PC-3 (cell line): ENCODE measurements around the gene METTL9. TPM values are rescaled to one million over a fixed set of nuclear protein-coding genes. Genes with fewer than 3 reads are reported as not detected.
"Not testable (repeated sequence)": the region's sequence is repeated elsewhere in the genome, so short reads cannot be mapped to it uniquely, and the experiment has no call there.

Experiments
- ATAC-seq: fragments of 200-7000 bp; cut with Tn5 transposase; 2 replicates; pipeline ENCODE4 v1.9.1; 2020; ENCODE audit warnings: mild to moderate bottlenecking, moderate library complexity
- BruUV-seq: library from RNA; stranded (reverse); fragments of 400-500 nt; replicated peaks from 2 replicates; lab custom pipeline; 2021; lab: Mats Ljungman, UMichigan
- CTCF ChIA-PET: fragments of 300-600 bp; sonication (Branson Sonifier 250); formaldehyde crosslinking; loops from one replicate; lab custom pipeline; 2022; ENCODE audit warnings: antibody characterized with exemption; lab: Charles Lee
- POLR2A ChIA-PET: fragments of 300-600 bp; sonication (Branson Sonifier 250); formaldehyde crosslinking; loops from one replicate; lab custom pipeline; 2022; ENCODE audit warnings: antibody characterized with exemption; ENCODE audit not compliant: unreplicated experiment; lab: Charles Lee
- DNase-seq: peaks from one replicate; pipeline ENCODE4 v3.0.0-alpha.2; 2015
- H2AFZ ChIP-seq: fragments of 300-600 bp; sonication (generic); 2 replicates; pipeline ENCODE4 v1.6.0; 2016; ENCODE audit warnings: antibody characterized with exemption, low read length
- H3F3A ChIP-seq: fragments of 300-600 bp; sonication (generic); one replicate; pipeline ENCODE4 v1.6.0; 2017; ENCODE audit warnings: antibody characterized with exemption, low read length, control low read depth, mild to moderate bottlenecking; ENCODE audit not compliant: unreplicated experiment
- H3K27ac ChIP-seq: fragments of 300-600 bp; sonication (generic); 2 replicates; pipeline ENCODE4 v1.5.1; 2016; ENCODE audit warnings: mild to moderate bottlenecking, low read length
- H3K27me3 ChIP-seq: fragments of 300-600 bp; sonication (generic); 2 replicates; pipeline ENCODE4 v1.6.1; 2016; ENCODE audit warnings: low read length, mixed read lengths
- H3K36me3 ChIP-seq: fragments of 300-600 bp; sonication (generic); 2 replicates; pipeline ENCODE4 v1.6.1; 2016; ENCODE audit warnings: low read depth, mixed run types, low read length, mixed read lengths
- H3K4me1 ChIP-seq: fragments of 300-600 bp; sonication (generic); 2 replicates; pipeline ENCODE4 v1.5.1; 2016; ENCODE audit warnings: low read length; ENCODE audit not compliant: insufficient read depth
- H3K4me2 ChIP-seq: fragments of 300-600 bp; sonication (generic); 2 replicates; pipeline ENCODE4 v1.6.0; 2016; ENCODE audit warnings: low read length
- H3K4me3 ChIP-seq: fragments of 300-600 bp; sonication (generic); 2 replicates; pipeline ENCODE4 v1.5.1; 2016; ENCODE audit warnings: mild to moderate bottlenecking, low read length, mixed read lengths
- H3K79me2 ChIP-seq: fragments of 300-600 bp; sonication (generic); 2 replicates; pipeline ENCODE4 v1.6.1; 2017; ENCODE audit warnings: low read length, mixed read lengths
- H3K9ac ChIP-seq: fragments of 300-600 bp; sonication (generic); 2 replicates; pipeline ENCODE4 v1.6.0; 2016; ENCODE audit warnings: mild to moderate bottlenecking, low read length
- H3K9me2 ChIP-seq: fragments of 300-600 bp; sonication (generic); replicated peaks from 2 replicates; pipeline ENCODE4 v1.6.1; 2016; ENCODE audit warnings: mixed run types, low read length, mixed read lengths
- H3K9me3 ChIP-seq: fragments of 300-600 bp; sonication (generic); 2 replicates; pipeline ENCODE4 v1.6.1; 2016; ENCODE audit warnings: low read length, mixed read lengths
- H4K20me1 ChIP-seq: fragments of 300-600 bp; sonication (generic); 2 replicates; pipeline ENCODE4 v1.6.1; 2016; ENCODE audit warnings: low read length, mixed read lengths
- CTCF ChIP-seq: fragments of 300-600 bp; sonication (generic); conservative IDR thresholded peaks from 2 replicates; pipeline ENCODE4 v1.5.1; 2017; ENCODE audit warnings: antibody characterized with exemption, low read depth, mild to moderate bottlenecking, low read length
- EZH2 ChIP-seq: fragments of 300-600 bp; sonication (generic); IDR thresholded peaks from one replicate; pipeline ENCODE4 v1.6.1; 2017; ENCODE audit warnings: antibody characterized with exemption, mild to moderate bottlenecking, low read length; ENCODE audit not compliant: unreplicated experiment
- EZH2phosphoT487 ChIP-seq: fragments of 300-600 bp; sonication (generic); IDR thresholded peaks from 2 replicates; pipeline ENCODE4 v1.6.1; 2018; ENCODE audit warnings: mild to moderate bottlenecking, antibody characterized with exemption, low read length, borderline replicate concordance
- intact Hi-C: fragments of 100-400 bp; cut with micrococcal nuclease; formaldehyde crosslinking; loops from 2 replicates; pipeline ENCODE4 v1.9.0; 2023
- total RNA-seq: library from RNA; depleted of rRNA; stranded (reverse); fragments of >200 nt; gene quantifications from 2 replicates; pipeline ENCODE4 v1.2.3, GENCODE V29; 2014

METTL9 gene
- total RNA-seq, 1 experiment from 2014 or later: 133 TPM

GRCh38 chr16:21647562-21648164, 48.3 kb downstream of the METTL9 start:
- CTCF ChIA-PET: no interaction called here

DNA sequence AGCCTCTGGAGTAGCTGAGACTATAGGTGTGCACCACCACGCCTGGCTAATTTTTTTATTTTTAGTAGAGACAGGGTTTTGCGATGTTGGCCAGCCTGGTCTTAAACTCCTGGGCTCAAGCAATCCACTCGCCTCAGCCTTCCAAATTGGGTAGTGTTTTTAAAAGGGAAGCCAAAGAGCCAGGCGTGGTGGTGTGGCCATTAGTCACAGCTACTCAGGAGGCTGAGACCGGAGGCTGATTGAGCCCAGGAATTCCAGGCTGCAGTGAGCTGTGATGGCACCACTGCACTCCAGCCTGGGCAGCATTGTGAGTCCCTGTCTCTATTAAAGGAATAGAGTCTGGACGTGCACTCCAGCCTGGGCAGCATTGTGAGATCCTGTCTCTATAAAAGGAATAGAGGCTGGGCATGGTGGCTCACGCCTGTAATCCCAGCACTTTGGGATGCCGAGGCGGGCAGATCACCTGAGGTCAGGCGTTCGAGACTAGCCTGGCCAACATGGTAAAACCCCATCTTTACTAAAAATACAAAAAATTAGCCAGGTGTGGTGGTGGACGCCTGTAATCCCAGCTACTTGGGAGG, 50.5 kb downstream of the METTL9 start:
- H3K27me3 ChIP-seq, H3K4me2 ChIP-seq, H3K27ac ChIP-seq, H3K4me1 ChIP-seq, H3F3A ChIP-seq, CTCF ChIA-PET, intact Hi-C loops, H4K20me1 ChIP-seq, H3K9me3 ChIP-seq, BruUV-seq, H3K9me2 ChIP-seq, POLR2A ChIA-PET, H3K4me3 ChIP-seq, ATAC-seq, H2AFZ ChIP-seq, H3K36me3 ChIP-seq, H3K79me2 ChIP-seq, H3K9ac ChIP-seq, DNase-seq: not testable (repeated sequence)

More at GRCh38 chr16:21647562-21648164, 48.3 kb downstream of the METTL9 start:
- no peaks in the 10 kb centered on the region for H3K9me2 ChIP-seq
- H3K27me3 ChIP-seq: no peaks in the 10 kb centered on the region
- TF ChIP-seq CTCF (no peak), EZH2 (no peak), EZH2phosphoT487 (no peak)
- H3K79me2 ChIP-seq: no peaks in the 10 kb centered on the region
- DNase-seq: no peak
- H3K9me3 ChIP-seq: no peaks in the 10 kb centered on the region
- H3K27ac ChIP-seq: no peak overlapping the region
- H3K36me3 ChIP-seq: peaks cover under 1% of the 10 kb centered on the region; the same call in 1 of the 2 replicates
- H3K4me1 ChIP-seq: no peaks in the 10 kb centered on the region
- ATAC-seq: no peak
- H3K4me3 ChIP-seq: no peak overlapping the region
- H2AFZ ChIP-seq: no peak overlapping the region
- H3K9ac ChIP-seq: no peak overlapping the region
- intact Hi-C loops: no loop called here
- H4K20me1 ChIP-seq: no peaks in the 10 kb centered on the region
- POLR2A ChIA-PET: interaction anchor here (0.8 kb wide), 1 partner anchor 53 kb away, joined by 8 read pairs; no protein-coding TSS in a partner anchor
- no peaks in the 10 kb centered on the region for H3F3A ChIP-seq
- BruUV-seq: no TSS peak
- no peak overlapping the region for H3K4me2 ChIP-seq

- no peak for TF ChIP-seq CTCF
- no peak for TF ChIP-seq EZH2
- TF ChIP-seq EZH2phosphoT487: no peak
- Histone ChIP-seq H3K9me3 (no peaks in the 10 kb centered on the region), H3K27me3 (no peaks in the 10 kb centered on the region), H3K4me2 (no peak overlapping the region), H3K9ac (no peak overlapping the region), H3K27ac (no peak overlapping the region), H2AFZ (no peak overlapping the region), H3F3A (no peaks in the 10 kb centered on the region), H3K4me3 (no peak overlapping the region), H3K4me1 (no peaks in the 10 kb centered on the region), H4K20me1 (no peaks in the 10 kb centered on the region), H3K36me3 (no peaks in the 10 kb centered on the region; the same call in 1 of the 2 replicates), H3K9me2 (no peaks in the 10 kb centered on the region), H3K79me2 (no peaks in the 10 kb centered on the region)
- no TSS peak for BruUV-seq
- intact Hi-C loops: no loop called here
- POLR2A ChIA-PET: no interaction called here
- CTCF ChIA-PET: no interaction called here
- DNase-seq (no peak), ATAC-seq (no peak)
Observed at GRCh38 chr16:21650521-21650920, 51.1 kb downstream of the METTL9 start.
